GM12878 (cell line): ENCODE results near the gene BCAS3. TPM values are rescaled to one million over a fixed set of nuclear protein-coding genes. Genes with fewer than 3 reads are reported as not detected.

Experiments used
- ATAC-seq: fragments of 200-7000 bp; cut with Tn5 transposase; 3 replicates; pipeline ENCODE4 v1.9.1; 2020; ENCODE audit warnings: mild to moderate bottlenecking, moderate library complexity
- BruUV-seq: library from RNA; stranded (reverse); fragments of 400-500 nt; replicated peaks from 2 replicates; lab custom pipeline; 2021; lab: Mats Ljungman, UMichigan
- CTCF ChIA-PET: fragments of 300-600 bp; sonication (Branson Sonifier 250); formaldehyde crosslinking; extraction: SDS; loops from one replicate; lab custom pipeline; 2021; ENCODE audit warnings: inconsistent platforms; lab: Yijun Ruan, JAX
- POLR2A ChIA-PET: fragments of 350-600 bp; formaldehyde crosslinking; extraction: SDS; loops from one replicate; lab custom pipeline; 2021; ENCODE audit warnings: inconsistent platforms; lab: Charles Lee
- RAD21 ChIA-PET: fragments of 300-600 bp; sonication (Branson Sonifier 250); formaldehyde crosslinking; loops from one replicate; lab custom pipeline; 2023; ENCODE audit warnings: antibody characterized with exemption; ENCODE audit not compliant: unreplicated experiment; lab: Charles Lee
- SMC1A ChIA-PET: fragments of 300-600 bp; sonication (Branson Sonifier 250); formaldehyde crosslinking; loops from one replicate; lab custom pipeline; 2023; ENCODE audit not compliant: unreplicated experiment, uncharacterized antibody; lab: Charles Lee
- DNase-seq: peaks from one replicate; pipeline ENCODE4 v3.0.0-alpha.2; 2011; ENCODE audit warnings: low read depth, low spot score
- FAIRE-seq: peaks from 3 replicates; lab custom pipeline; 2011; peaks lifted over from hg19 to GRCh38; lab: Jason Lieb, UNC
- H2AFZ ChIP-seq: 2 replicates; pipeline ENCODE4 v1.6.0; 2011; ENCODE audit warnings: low read depth, low read length, control low read depth; ENCODE audit not compliant: control insufficient read depth
- H3K27ac ChIP-seq: 2 replicates; pipeline ENCODE4 v1.5.1; 2011; ENCODE audit warnings: control low read depth; ENCODE audit not compliant: control insufficient read depth, insufficient read depth
- H3K27me3 ChIP-seq, 2 experiments: replicated peaks in 1 of 2; 2 replicates each; pipeline versions ENCODE4 v1.6.0 to v1.6.1; 2011; ENCODE audit warnings: low read length in 1 of 2; ENCODE audit not compliant: control insufficient read depth in 2 of 2, insufficient read depth in 2 of 2
- H3K36me3 ChIP-seq, 2 experiments: 2 replicates each; pipeline ENCODE4 v1.5.1; 2011; ENCODE audit warnings: low read length in 1 of 2; ENCODE audit not compliant: control insufficient read depth in 2 of 2, insufficient read depth in 2 of 2
- H3K4me1 ChIP-seq: 2 replicates; pipeline ENCODE4 v1.6.1; 2011; ENCODE audit warnings: mild to moderate bottlenecking, low read length, moderate library complexity, mixed read lengths; ENCODE audit not compliant: control insufficient read depth, insufficient read depth
- H3K4me2 ChIP-seq: 2 replicates; pipeline ENCODE4 v1.6.0; 2011; ENCODE audit warnings: control low read depth; ENCODE audit not compliant: control insufficient read depth, insufficient read depth
- H3K4me3 ChIP-seq: fragments of 200-600 bp; sonication (generic); 2 replicates; pipeline ENCODE4 v1.5.1; 2016
- H3K79me2 ChIP-seq: 2 replicates; pipeline ENCODE4 v1.6.0; 2011; ENCODE audit warnings: low read length; ENCODE audit not compliant: control insufficient read depth, insufficient read depth
- H3K9ac ChIP-seq: 2 replicates; pipeline ENCODE4 v1.8.0; 2011; ENCODE audit warnings: low read length, control low read depth, mixed read lengths; ENCODE audit not compliant: control insufficient read depth, insufficient read depth
- H3K9me3 ChIP-seq: replicated peaks from 3 replicates; pipeline ENCODE4 v1.5.1; 2011; ENCODE audit warnings: mild to moderate bottlenecking, low read length; ENCODE audit not compliant: control insufficient read depth, insufficient read depth
- H4K20me1 ChIP-seq: 2 replicates; pipeline ENCODE4 v1.6.0; 2011; ENCODE audit not compliant: control insufficient read depth, insufficient read depth
- BMI1 ChIP-seq: fragments of 450-650 bp; IDR thresholded peaks from 2 replicates; pipeline ENCODE4 v1.6.1; 2016; ENCODE audit warnings: mild to moderate bottlenecking, moderate library complexity, borderline replicate concordance
- CREM ChIP-seq: IDR thresholded peaks from 2 replicates; pipeline ENCODE4 v1.6.1; 2014; ENCODE audit warnings: antibody characterized with exemption, low read depth
- EED ChIP-seq: sonication (generic); IDR thresholded peaks from 2 replicates; pipeline ENCODE4 v1.6.1; 2016; ENCODE audit warnings: antibody characterized with exemption, low read depth
- HDAC2 ChIP-seq: fragments of 200-600 bp; sonication (generic); IDR thresholded peaks from 2 replicates; pipeline ENCODE4 v1.6.1; 2017
- MEF2A ChIP-seq: IDR thresholded peaks from 2 replicates; pipeline ENCODE4 v1.6.1; 2011; ENCODE audit warnings: low read depth, mild to moderate bottlenecking, low read length, moderate library complexity; ENCODE audit not compliant: insufficient read depth
- PAX8 ChIP-seq: fragments of 450-650 bp; IDR thresholded peaks from 2 replicates; pipeline ENCODE4 v1.6.1; 2017; ENCODE audit warnings: mild to moderate bottlenecking, moderate library complexity
- RELB ChIP-seq: fragments of 450-650 bp; IDR thresholded peaks from 2 replicates; pipeline ENCODE4 v1.6.1; 2017; ENCODE audit warnings: low read depth, mild to moderate bottlenecking, moderate library complexity
- USF2 ChIP-seq: IDR thresholded peaks from 2 replicates; pipeline ENCODE4 v1.6.1; 2011; ENCODE audit warnings: low read depth, low read length, improper control_type of control experiment, borderline replicate concordance
- ZBED1 ChIP-seq: IDR thresholded peaks from 2 replicates; pipeline ENCODE4 v1.6.1; 2016; ENCODE audit warnings: borderline replicate concordance
- WGBS: methylation state at CpG from one replicate; pipeline ENCODE4 v1.1.6; 2016; ENCODE audit warnings: low lambda C conversion rate; ENCODE audit not compliant: insufficient replicate concordance, insufficient coverage; ENCODE audit errors: missing lambda C conversion rate; 5-methylcytosine and 5-hydroxymethylcytosine counted together
- in situ Hi-C: fragments of 300-500 bp; cut with MboI; formaldehyde crosslinking; loops from 9 replicates; pipeline ENCODE4 v1.14.3; 2018; ENCODE audit warnings: mixed read lengths
- intact Hi-C: fragments of 100-400 bp; cut with micrococcal nuclease; formaldehyde crosslinking; loops from one replicate; pipeline ENCODE4 v1.14.2; 2022; ENCODE audit not compliant: unreplicated experiment
- polyA plus RNA-seq, 11 experiments: library from polyadenylated mRNA; depleted of rRNA in 4 of 11; unstranded in 6 of 11; stranded (reverse) in 5 of 11; fragments of >200 nt; fragmentation: Nextera tagmentation in 4 of 11; fragmentation: Illumina TruSeq in 1 of 11; extraction: Ambion mirVana in 4 of 11; extraction: Trizol in 1 of 11; gene quantifications; 1 replicate in 1 of 11; 2 replicates in 10 of 11; pipeline versions ENCODE4 v1.2.1 to v1.2.3, GENCODE V29; 2011 to 2016; ENCODE audit warnings: inconsistent platforms in 2 of 11, missing spikeins in 2 of 11, low read depth in 1 of 11
- total RNA-seq, 4 experiments: library from RNA; depleted of rRNA in 3 of 4; stranded (reverse); fragments of >200 nt in 3 of 4; fragmentation: Illumina TruSeq in 1 of 4; extraction: Trizol in 1 of 4; gene quantifications; 2 replicates each; pipeline versions ENCODE4 v1.2.1 to v1.2.3, GENCODE V29; 2013 to 2021
- TF ChIP-seq, protein P1 (sequence below): fragments of 450-650 bp; IDR thresholded peaks from 2 replicates; pipeline ENCODE4 v1.6.1; 2017; ENCODE audit warnings: borderline replicate concordance

The BCAS3 gene
- total and polyA plus RNA-seq, 10 of the 15 experiments (the other 5 are each of a cell fraction or from before 2014, with no cell fraction given): 2.1 to 11.0 (median 6.6) TPM

- Histone ChIP-seq H3K4me3 (no peak overlapping the region), H3K27me3 (no peaks in the 10 kb centered on the region), H2AFZ (no peak overlapping the region), H4K20me1 (no peaks in the 10 kb centered on the region), H3K4me2 (no peak overlapping the region), H3K36me3 (no peaks in the 10 kb centered on the region), H3K9me3 (no peaks in the 10 kb centered on the region), H3K9ac (no peak overlapping the region), H3K4me1 (no peaks in the 10 kb centered on the region), H3K79me2 (no peaks in the 10 kb centered on the region), H3K27ac (no peak overlapping the region)
- no peak for FAIRE-seq
- POLR2A ChIA-PET: interaction anchor here (0.6 kb wide), 1 partner anchor 123 kb away, joined by 3 read pairs; no protein-coding TSS in a partner anchor
- intact Hi-C loops (no loop called here), in situ Hi-C loops (no loop called here)
- no TSS peak for BruUV-seq
- WGBS: 66% methylated on average over 2 of the region's 2 CpGs
- ATAC-seq: no peak
- SMC1A ChIA-PET: no interaction called here
- TF ChIP-seq RELB: no peak
- TF ChIP-seq MEF2A: no peak
- TF ChIP-seq CREM: no peak
- no peak for TF ChIP-seq EED
- RAD21 ChIA-PET: no interaction called here
- no peak for DNase-seq
- CTCF ChIA-PET: no interaction called here
Observed at GRCh38 chr17:61127960-61128359, 450.3 kb downstream of the BCAS3 start.

- no peaks in the 10 kb centered on the region for H3K9me3 ChIP-seq
- BruUV-seq: no TSS peak
- no peaks in the 10 kb centered on the region for H3K27me3 ChIP-seq
- no peak overlapping the region for H2AFZ ChIP-seq
- SMC1A ChIA-PET: interaction anchor here (1.2 kb wide), 1 partner anchor 10 kb away, joined by 5 read pairs; no protein-coding TSS in a partner anchor
- no peak for FAIRE-seq
- no peak for DNase-seq
- TF ChIP-seq ZBED1 (no peak), HDAC2 (no peak), PAX8 (no peak), USF2 (no peak), BMI1 (no peak), MEF2A (no peak)
- TF ChIP-seq, protein P1, sequence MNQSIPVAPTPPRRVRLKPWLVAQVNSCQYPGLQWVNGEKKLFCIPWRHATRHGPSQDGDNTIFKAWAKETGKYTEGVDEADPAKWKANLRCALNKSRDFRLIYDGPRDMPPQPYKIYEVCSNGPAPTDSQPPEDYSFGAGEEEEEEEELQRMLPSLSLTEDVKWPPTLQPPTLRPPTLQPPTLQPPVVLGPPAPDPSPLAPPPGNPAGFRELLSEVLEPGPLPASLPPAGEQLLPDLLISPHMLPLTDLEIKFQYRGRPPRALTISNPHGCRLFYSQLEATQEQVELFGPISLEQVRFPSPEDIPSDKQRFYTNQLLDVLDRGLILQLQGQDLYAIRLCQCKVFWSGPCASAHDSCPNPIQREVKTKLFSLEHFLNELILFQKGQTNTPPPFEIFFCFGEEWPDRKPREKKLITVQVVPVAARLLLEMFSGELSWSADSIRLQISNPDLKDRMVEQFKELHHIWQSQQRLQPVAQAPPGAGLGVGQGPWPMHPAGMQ: no peak
- 37% methylated on average over 8 of the region's 8 CpGs for WGBS
- no peak overlapping the region for H3K4me3 ChIP-seq
- CTCF ChIA-PET: interaction anchor here (1.5 kb wide), 1 partner anchor 9 kb away, joined by 3 read pairs; no protein-coding TSS in a partner anchor
- intact Hi-C loops (no loop called here), in situ Hi-C loops (no loop called here)
- RAD21 ChIA-PET: no interaction called here
- no peak for ATAC-seq
- H4K20me1 ChIP-seq: no peaks in the 10 kb centered on the region
- POLR2A ChIA-PET: no interaction called here
- no peak overlapping the region for H3K4me2 ChIP-seq
- no peaks in the 10 kb centered on the region for H3K36me3 ChIP-seq
- H3K9ac ChIP-seq: no peak overlapping the region
- H3K79me2 ChIP-seq: no peaks in the 10 kb centered on the region
- H3K4me1 ChIP-seq: no peaks in the 10 kb centered on the region
- no peak overlapping the region for H3K27ac ChIP-seq
Observed at GRCh38 chr17:61128661-61129115, 451.0 kb downstream of the BCAS3 start.
